C4-2B (cell line): ENCODE data around the gene MAVS.

Experiments
- CTCF ChIP-seq: fragments of 450-650 bp; conservative IDR thresholded peaks from 2 replicates; pipeline ENCODE4 v1.5.1; 2017; ENCODE audit warnings: mild to moderate bottlenecking
- ZFX ChIP-seq: fragments of 450-650 bp; IDR thresholded peaks from 2 replicates; pipeline ENCODE4 v1.6.1; 2017

GRCh38 chr20:3915691-3916090, 69.1 kb downstream of the MAVS start:
- TF ChIP-seq CTCF (no peak), ZFX (no peak)
